IPS-NIHi11 (cell line): Measurements from ENCODE around the gene TYW1B.
"Not testable (repeated sequence)": the region's sequence is repeated elsewhere in the genome, so short reads cannot be mapped to it uniquely, and the experiment has no call there.

Source experiments
- DNase-seq: peaks from one replicate; pipeline ENCODE4 v3.0.0; 2012; ENCODE audit warnings: mixed read lengths, low spot score

TYW1B gene

GRCh38 chr7:72827839-72828591 lies at the start of gene TYW1B:
Gene TYW1B (minus strand): TSS chr7:72828200. CDS start chr7:72828075, 125 bp downstream.
- DNase-seq: peak; percentile 84

- DNase-seq: not testable (repeated sequence)
These were observed 39.6 kb upstream of the TYW1B start for GRCh38 chr7:72867591-72867990.

GRCh38 chr7:72858846-72859400 lies 30.9 kb upstream of the TYW1B start:
- DNase-seq: not testable (repeated sequence)

- not testable (repeated sequence) for DNase-seq
These were observed 29.9 kb upstream of the TYW1B start for GRCh38 chr7:72857925-72858324.

- not testable (repeated sequence) for DNase-seq
These were observed 27.3 kb upstream of the TYW1B start for GRCh38 chr7:72855261-72855660.

GRCh38 chr7:72852937-72853336 lies 24.9 kb upstream of the TYW1B start:
- not testable (repeated sequence) for DNase-seq

- DNase-seq: not testable (repeated sequence)
These were observed 22.7 kb upstream of the TYW1B start for GRCh38 chr7:72850746-72851145.

GRCh38 chr7:72844146-72844545 lies 16.1 kb upstream of the TYW1B start:
- not testable (repeated sequence) for DNase-seq

GRCh38 chr7:72843166-72843565 lies 15.2 kb upstream of the TYW1B start:
- DNase-seq: not testable (repeated sequence)

- not testable (repeated sequence) for DNase-seq
These were observed 13.0 kb upstream of the TYW1B start for GRCh38 chr7:72840966-72841511.

- not testable (repeated sequence) for DNase-seq
These were observed 10.3 kb upstream of the TYW1B start for GRCh38 chr7:72838315-72838714.

- not testable (repeated sequence) for DNase-seq
These were observed 9.3 kb upstream of the TYW1B start for GRCh38 chr7:72837291-72837690.

GRCh38 chr7:72830567-72830966 lies 2.6 kb upstream of the TYW1B start:
- DNase-seq: not testable (repeated sequence)

GRCh38 chr7:72829687-72830354 lies 1.8 kb upstream of the TYW1B start:
- DNase-seq: not testable (repeated sequence)

GRCh38 chr7:72829291-72829686 lies 1.3 kb upstream of the TYW1B start:
- DNase-seq: peak; percentile 68

- not testable (repeated sequence) for DNase-seq
These were observed 4.0 kb downstream of the TYW1B start for GRCh38 chr7:72823765-72824732.

- DNase-seq: not testable (repeated sequence)
These were observed 5.5 kb downstream of the TYW1B start for GRCh38 chr7:72822497-72822896.

GRCh38 chr7:72818663-72819361 lies 9.2 kb downstream of the TYW1B start:
- not testable (repeated sequence) for DNase-seq

GRCh38 chr7:72817661-72818060 lies 10.3 kb downstream of the TYW1B start:
- DNase-seq: not testable (repeated sequence)

- DNase-seq: not testable (repeated sequence)
These were observed 11.4 kb downstream of the TYW1B start for GRCh38 chr7:72816370-72817157.
